ENCODE data around the gene FBXO36. TPM values are rescaled to one million over a fixed set of nuclear protein-coding genes. Genes with fewer than 3 reads are reported as not detected.
A peak's percentile ranks its signal among the peaks of the same experiment; 100 is the strongest.
"Not testable (repeated sequence)": the region's sequence is repeated elsewhere in the genome, so short reads cannot be mapped to it uniquely, and the experiment has no call there.

Gene FBXO36, protein sequence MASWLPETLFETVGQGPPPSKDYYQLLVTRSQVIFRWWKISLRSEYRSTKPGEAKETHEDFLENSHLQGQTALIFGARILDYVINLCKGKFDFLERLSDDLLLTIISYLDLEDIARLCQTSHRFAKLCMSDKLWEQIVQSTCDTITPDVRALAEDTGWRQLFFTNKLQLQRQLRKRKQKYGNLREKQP
- 1.8 TPM for total RNA-seq

DNA sequence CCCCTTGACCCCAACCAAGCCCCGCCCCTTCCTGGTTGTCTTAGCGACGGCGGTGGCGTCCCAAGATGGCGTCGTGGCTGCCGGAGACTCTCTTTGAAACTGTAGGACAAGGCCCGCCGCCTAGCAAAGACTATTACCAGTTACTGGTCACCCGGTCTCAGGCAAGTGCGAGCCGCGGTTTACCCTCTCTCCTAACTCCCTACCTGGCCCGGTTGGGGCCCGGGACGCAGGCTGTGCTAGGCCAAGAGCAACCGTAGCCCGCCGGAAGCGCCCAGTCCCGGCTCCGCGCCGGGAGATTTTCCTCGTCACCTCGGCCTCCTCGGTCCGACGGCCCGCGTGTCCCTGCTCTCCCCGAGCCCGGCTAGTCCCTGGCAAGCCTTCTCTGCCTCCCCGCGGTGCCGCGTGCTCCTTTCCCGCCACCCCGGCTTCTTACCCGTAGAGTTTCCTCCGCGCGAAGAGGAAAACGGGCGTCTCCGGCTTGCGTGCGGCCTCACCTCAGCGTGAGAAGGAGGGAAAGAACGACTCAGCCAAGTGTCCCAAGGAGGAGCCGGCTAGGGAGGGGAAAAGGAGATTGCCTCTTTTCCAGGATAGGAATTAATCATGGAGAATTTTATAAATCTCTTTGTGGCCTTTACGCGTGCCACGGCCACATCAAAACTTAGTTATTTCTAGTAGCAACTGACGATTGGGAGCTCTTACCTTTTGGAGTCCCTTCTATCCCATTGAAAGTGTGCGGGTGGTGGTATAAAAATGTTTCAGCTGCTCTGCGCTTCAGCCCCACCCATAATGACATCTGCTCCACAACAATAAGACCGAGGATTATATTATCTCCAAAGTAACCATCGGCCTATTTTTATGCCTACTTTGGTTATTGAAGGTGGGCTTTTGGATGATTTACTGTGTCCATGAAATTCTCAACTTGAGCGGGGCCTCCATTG, at the start of gene FBXO36:
Gene FBXO36, plus strand, starts transcription at position 55 of the 938 bp plus-strand sequence. Its CDS starts 11 bp downstream, at position 66.
- ATAC-seq: peak; percentile 74

DNA sequence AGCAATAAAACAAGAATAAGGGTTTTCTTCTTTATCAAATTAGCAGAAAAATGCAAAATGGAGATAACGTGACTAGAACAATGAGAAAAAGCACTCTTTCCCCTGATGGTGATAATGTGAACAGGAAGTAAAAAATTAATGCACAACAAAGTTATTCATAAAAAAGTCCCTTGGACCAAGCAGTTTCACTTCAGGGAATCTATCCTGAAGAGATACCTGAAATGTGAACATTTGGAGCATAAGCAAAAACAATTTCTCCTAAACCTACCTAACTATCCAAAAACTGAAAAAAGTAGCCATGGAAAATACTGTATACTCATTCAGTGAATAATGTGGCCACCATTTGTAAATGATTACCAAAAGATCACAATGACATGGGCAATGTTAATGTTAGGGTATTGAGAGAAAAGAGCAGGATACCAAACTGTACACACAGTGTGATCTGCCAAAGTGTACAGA, 49.2 kb upstream of the FBXO36 start:
- no peak for ATAC-seq

DNA sequence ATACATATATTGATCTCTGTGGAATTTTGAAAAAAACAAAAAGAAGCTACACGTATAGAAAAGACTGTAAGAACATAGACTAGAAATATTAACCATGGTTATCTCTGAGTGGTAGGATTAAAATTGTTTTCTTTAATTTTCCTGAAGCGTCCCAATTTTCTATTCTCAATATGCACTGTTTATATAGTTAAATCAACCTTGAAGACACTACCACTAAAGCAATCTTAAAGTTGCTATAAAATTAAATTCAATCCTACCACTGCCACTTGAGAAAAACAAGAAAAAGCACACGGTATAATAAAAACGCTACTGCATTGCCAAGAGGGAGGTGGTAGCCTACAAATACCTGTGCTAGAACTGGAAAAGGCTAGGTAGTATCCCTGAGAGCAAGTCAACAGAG, 47.7 kb upstream of the FBXO36 start:
- ATAC-seq: no peak

DNA sequence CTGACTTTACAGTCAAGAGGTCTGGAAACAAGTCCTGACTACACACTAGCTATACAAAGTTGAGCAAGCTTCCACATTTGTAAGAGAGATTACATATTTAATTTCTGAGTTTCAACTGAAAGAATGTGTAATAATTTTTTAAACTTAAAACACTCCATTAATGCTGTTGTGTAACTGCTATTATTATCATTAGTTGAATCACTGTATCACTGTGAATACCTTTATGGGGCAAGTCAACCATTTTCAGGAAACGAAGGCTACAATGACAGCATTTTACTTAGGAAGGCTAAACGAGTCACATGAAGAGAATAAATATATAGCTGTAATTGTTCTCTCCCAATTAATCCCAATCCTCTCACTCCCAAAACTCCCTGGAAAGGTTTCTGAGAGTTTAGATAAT, 46.8 kb upstream of the FBXO36 start:
- ATAC-seq: peak; percentile 51

DNA sequence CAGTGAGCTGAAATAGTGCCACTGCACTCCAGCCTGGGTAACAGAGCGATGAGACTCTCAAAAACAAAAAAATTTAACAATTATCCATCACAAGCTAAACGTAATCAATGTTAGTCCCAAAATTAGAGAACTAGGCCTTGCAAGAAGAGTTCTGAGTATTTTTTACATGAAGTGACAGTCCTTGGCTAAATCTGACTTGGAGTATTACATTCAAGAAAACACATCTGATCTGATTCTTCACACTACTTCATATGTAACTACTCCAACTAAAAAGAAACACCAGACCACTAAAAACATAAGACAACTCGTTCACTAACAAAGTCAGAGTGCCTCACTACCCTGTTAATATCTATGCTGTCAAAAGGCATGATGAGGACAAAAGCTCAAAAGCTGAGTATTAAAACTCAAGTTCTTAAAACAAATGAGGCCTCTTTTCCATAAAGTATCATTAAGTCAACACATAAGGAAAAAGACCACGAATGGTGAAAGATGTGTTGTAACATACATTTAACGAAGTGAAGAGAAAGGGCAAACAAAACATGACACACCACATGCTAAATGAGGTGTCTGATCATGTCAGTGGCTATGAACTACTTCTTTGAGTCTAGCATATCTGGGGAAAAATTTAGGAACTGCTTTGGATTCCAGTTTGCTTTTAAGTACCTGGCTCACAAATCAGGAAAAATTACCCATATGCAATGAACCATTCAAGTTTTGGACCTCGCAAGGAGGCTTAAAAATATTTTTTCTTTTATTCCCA, 42.9 kb upstream of the FBXO36 start:
- ATAC-seq: no peak

DNA sequence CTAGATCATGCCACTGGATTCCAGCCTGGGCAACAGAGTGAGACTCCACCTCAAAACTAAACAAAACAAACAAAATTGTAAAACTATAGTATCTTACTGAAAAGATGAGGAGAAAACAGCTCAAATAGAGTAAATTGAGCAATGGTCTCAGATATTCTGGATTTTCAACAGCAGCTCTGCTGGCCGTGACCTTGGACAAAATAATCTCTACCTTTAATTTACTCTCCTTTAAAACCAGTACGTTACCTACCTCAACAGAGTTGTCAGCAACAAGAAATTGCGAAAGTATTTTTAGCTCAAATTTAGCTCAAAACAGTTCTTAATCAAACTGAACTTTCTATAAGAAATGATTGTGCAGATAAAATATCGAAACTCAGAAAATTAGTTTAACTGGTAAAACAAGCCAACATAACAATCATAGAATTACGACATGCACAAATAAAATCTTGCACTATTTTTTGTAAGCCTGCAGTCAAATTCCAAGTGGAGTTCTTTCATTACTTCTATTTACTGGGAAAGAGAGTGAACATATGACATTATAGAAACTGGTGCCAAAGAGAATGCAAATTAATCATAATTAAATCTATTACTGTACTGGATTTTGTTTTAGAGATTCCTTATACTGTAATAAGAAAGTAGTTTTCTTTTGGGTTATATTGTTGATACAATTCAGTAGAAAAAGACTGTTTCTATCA, 41.3 kb upstream of the FBXO36 start:
- ATAC-seq: no peak

DNA sequence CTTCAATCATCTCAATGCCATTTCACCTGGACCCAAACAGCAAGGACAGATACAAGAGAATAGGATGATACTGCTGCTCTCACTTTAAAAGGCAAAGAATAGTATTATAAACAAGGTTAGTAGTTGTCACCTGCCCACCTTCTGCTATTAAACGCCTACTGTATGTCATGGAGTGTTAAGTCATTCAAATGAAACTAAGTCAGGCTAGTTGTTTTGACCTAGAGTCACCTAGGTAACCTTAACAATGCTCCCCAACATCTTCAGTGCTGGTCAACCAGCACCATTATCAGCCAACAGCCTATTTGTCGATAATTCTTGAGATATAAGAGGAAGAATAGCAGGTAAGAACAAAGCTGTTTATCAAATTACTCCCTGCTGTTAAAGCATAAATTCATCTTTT, 39.7 kb upstream of the FBXO36 start:
- ATAC-seq: no peak

DNA sequence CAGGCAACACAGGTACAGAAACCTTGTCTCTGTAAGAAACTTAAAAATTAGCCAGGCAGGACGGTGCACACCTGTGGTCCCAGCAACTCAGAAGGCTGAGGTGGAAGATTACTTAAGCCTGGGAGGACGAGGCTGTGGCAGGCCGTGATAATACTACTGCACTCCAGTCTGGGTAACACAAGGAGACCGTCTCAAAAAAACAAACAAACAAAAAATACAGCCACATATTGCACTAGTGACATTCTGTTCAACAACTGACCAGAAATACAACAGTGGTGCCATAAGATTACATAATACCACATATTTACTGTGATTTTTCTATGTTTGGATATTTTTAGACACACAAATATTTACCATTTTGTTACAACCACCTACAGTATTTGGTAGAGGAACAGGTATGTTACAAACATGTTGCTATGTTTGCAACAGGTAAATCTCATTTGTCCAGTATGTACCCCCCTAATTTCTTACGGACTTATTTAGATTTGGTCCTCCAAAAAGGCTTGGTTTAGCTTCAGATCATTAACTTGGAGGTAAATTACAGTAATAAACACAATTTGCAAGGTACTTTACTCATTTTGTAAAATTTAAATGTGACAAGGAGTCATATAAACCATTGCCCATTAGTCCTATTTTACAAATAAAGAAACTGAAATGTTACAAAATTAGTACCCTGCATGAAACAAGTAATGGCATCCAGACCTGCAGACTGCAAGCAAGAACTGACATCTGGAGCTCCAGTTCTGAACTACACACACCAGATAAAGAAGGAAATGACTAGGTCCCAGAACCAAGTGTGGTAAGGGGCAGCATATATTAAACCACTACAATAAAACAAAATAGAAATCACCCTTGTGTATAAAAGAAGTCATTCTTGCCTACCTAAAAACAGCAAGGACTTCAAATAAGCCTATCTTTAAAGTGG, 37.3 kb upstream of the FBXO36 start:
- ATAC-seq: no peak

DNA sequence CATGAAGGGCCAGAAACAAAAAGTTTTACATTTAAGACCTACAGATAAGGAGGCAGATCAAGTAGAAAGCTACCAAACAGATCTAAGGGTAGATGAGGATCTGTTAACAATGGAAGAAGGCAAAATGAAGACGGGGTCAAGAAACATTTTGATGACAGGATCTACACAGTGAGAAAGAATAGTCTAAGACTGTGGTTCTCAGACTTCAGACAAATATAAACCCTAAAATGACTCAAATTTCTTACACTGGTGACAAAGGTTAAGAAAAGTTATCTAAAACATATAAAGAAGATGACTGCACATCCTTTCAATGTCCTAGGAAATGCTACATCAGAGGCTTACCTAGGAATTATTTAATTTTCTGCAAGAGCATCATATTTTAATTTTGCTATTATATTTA, 34.9 kb upstream of the FBXO36 start:
- ATAC-seq: no peak

DNA sequence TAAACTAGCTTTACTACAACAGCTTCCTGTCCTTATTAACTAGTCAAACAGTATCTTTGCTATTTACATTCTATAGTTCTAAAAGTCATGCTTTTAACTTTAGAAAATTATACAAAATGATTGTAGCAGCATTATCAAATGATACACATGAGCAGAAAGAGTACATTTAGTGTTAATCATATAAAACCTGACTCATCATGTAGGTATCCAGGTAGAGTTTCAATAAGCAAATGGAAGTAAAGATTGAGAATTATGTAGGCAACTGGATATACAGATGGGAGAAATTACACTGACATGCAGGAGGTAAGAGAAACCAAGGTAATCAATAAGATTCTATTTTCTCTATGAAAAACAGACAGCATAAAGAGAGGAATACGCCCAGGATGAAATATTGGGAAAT, 34.3 kb upstream of the FBXO36 start:
- no peak for ATAC-seq

DNA sequence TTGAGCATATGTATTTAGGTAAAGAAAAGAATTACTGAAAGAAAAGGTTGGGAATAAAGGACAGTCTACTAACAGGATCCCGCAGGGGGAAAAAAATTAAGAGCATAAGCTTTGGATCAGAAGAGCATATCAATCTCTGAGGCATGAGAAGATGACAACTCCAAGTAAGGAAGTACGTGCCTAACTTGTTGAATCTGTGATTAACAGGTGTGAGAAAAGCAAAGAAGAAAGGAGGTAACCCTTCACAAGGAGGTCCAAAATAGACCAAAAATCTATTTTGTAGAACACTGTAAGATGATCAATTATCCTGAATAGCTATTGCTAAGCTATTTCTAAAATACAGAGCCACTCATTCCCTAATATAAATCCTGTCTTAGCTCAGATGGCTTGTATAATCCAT, 33.3 kb upstream of the FBXO36 start:
- no peak for ATAC-seq

DNA sequence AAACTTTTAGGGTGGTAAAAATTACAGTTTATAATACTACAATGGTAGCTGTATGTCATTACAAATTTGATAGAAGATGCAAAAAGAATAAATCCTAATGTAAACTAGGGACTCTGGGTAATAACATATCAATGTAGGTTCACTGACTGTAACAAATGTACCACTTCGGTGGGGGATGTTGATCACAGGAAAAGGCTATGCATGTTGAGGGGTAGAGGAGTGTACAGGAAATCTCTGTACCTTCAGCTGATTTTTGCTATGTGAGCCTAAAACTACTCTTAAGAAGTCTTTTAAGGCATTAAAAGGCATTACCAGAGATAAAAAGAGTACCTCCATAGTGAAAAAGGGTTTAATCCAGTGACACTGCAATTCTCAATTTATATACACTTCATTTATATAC, 25.4 kb upstream of the FBXO36 start:
- no peak for ATAC-seq

DNA sequence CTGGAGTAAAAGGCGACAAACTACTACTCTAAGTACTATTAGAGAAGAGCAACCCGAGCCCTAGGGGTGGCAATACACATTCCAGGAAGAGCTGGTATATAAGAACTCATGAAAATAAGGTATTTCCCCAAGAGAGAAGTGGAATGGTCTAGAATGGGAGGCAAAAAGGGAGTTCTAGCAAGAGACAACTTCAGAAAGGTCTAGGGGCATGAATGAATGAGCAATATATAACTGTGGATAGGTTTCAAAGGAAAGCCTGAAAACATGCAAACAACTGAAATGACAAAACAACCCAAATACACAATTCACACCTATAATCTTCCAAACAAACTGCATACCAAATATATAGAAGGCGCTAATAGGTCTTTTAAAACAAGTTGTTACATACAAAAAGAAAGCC, 22.7 kb upstream of the FBXO36 start:
- ATAC-seq: no peak

DNA sequence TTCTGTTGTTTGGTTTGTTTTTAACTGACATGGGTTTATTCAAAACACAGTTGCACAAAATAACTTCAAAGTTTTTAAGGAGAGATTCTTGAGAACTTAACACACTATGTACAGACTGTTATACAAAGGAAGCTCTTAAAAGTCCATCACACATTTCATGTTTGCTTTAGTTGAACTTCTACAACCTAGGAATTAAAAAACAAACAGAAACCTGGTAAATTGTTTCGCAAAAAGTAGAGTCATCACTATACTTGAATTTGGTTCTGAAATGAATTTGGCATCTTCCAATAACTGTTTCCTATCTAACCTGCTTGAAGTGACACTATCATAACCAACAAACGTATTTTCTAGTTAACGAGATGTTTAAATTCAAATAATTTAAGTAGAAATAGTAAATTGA, 22.3 kb upstream of the FBXO36 start:
- no peak for ATAC-seq

DNA sequence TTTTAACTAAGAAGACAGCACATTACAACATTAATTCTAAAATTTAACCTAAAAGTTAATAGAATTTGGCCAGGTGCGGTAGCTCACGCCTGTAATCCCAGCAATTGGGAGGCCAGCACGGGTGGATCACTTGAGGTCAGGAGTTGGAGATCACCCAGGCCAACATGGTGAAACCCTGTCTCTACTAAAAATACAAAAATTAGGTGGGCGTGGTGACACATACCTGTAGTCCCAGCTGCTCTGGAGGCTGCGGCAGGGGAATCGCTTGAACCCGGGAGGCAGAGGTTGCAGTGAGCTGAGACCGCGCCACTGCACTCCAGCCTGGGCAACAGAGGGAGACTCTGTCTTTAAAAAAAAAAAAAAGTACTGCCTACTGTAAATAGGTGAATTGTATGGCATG, 21.8 kb upstream of the FBXO36 start:
- ATAC-seq: not testable (repeated sequence)

DNA sequence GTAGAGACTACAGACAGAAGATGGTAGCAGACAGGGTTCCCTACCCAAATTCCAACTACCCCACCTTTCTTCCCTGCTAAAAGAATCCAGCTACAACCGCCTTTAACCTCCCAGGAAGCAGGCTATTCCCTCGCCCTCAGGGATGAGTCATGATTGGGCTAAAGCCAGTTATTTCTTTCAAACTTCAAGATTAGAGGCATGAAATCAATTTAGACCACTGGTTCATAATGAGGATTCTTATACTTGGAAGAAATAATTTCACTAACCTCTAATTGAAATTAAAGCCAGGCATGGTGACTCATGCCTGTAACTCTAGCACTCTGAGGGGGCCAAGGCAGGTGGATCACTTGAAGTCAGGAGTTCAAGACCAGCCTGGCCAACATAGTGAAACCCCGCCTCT, 20.5 kb upstream of the FBXO36 start:
- ATAC-seq: peak; percentile 63

DNA sequence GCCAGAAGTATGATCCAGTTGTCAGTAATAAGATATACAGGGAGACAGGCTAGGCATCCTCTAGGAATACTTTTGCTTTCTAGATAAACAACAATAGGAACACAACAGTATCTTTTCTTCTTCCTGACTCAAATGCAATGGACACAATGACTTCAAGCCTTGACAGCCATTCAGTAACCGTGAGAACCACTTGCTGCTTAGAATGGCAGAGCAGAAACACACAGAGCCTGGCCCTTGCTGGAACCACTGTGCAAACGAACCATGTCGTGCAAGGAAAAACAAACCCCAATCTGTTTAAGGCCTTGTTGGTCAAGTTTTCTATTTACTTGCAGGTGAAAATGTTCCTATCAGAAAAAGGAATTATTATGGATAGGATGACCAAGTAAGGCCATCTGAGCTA, 19.3 kb upstream of the FBXO36 start:
- no peak for ATAC-seq

DNA sequence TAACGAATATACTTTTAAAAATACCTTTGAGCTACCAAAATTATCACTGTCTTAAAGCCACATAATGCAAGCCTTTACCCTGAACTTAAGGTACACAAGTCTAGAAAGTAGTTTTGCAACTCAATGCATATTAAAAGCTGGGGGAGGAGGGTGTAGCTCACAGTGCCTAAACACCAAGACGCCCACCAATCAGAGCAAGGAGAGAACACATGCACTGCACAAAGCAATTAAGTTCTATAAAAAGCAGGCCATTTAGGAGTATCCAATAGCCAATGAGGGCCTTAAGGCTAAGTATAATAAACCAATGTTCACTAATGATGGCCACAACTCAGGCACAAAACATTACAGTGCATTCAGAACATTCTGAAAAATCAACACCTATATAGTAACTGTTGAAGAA, 16.7 kb upstream of the FBXO36 start:
- no peak for ATAC-seq

DNA sequence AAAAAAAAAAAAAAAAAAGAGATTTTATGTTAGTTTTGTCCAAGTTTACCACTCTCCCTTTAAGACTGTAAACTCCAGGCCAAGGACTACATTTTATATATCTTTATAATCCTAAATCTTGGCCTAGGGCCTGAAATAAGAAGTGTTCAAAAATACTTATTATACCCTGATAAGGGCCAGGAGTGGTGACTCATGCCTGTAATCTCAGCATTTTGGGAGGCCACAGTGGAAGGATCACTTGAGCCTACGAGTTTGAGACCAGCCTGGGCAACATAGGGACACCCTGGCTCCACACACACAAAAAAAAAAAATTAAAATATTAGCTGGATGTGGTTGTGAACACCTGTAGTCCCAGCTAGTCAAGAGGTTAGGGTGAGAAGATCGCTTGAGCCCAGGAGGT, 13.2 kb upstream of the FBXO36 start:
- ATAC-seq: no peak

DNA sequence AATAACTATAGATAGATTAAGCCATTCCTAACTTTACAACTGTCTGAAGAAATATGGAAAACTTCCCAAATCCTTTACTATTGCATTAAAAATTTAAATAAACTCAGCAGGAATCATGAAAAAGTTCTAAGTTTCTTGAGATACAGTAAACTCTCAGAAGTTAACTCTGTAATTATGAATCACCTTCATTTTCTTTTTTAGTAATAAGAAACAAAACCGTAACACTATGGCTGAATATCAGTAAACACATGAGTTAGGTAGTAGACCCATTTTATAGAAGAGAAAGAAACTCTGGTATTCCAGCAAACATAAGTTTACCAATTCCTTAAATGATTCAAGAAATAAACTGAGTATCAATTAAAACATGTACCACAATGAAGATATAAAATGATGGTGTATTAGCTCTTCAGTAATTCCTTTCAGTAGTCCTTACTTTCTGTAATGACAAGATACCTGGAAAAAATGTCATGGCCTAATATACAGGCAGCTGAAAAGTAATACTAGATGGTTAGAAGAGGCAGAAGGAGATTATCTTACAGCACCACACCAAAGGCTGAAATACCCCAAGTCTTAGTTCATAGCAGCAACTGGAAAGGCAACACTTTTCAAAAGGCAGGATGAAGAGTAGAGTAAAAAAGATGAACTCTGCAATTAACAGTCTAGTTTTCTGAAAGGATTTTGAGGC, 12.0 kb upstream of the FBXO36 start:
- ATAC-seq: no peak

DNA sequence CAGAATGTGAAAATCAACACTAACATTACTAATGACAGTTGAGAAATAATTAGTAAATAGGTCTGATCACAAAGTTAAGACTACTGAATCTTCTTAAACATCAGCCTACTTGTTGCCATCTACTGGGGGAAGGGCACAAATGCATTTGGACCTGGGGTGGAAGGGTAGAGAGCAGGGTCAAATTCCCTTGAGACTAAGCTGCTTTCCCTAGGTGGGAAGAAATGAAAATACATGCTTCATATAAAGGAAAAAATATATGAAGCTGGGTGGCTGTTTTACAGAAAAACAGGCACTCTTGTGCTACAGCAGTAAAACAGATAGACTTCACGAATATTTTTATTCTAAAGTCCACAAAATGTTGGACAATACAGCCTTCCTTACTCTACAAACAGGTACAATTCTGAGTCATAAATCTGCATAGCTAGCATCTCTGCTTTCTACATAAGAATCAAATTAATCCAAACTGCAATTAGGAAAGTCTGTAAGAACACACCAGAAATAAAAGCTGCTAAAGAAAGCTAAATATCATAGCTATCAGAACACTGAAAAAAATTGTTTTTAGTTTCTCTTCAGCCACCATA, 11.4 kb upstream of the FBXO36 start:
- ATAC-seq: peak; percentile 28

All from esophagus mucosa (tissue), 1 donor.